ENCODE measurements around the gene SLC9A8. TPM values are rescaled to one million over a fixed set of nuclear protein-coding genes. Genes with fewer than 3 reads are reported as not detected.
"Not testable (repeated sequence)": the region's sequence is repeated elsewhere in the genome, so short reads cannot be mapped to it uniquely, and the experiment has no call there.

SLC9A8 gene
- polyA plus RNA-seq, 2 of the 4 experiments (the other 2 are of a cell fraction): 5.0 to 7.9 TPM

GRCh38 chr20:49893242-49894072, 80.8 kb downstream of the SLC9A8 start (continued):
- TF ChIP-seq, protein P1, sequence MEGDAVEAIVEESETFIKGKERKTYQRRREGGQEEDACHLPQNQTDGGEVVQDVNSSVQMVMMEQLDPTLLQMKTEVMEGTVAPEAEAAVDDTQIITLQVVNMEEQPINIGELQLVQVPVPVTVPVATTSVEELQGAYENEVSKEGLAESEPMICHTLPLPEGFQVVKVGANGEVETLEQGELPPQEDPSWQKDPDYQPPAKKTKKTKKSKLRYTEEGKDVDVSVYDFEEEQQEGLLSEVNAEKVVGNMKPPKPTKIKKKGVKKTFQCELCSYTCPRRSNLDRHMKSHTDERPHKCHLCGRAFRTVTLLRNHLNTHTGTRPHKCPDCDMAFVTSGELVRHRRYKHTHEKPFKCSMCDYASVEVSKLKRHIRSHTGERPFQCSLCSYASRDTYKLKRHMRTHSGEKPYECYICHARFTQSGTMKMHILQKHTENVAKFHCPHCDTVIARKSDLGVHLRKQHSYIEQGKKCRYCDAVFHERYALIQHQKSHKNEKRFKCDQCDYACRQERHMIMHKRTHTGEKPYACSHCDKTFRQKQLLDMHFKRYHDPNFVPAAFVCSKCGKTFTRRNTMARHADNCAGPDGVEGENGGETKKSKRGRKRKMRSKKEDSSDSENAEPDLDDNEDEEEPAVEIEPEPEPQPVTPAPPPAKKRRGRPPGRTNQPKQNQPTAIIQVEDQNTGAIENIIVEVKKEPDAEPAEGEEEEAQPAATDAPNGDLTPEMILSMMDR (IDR thresholded peaks at IDR 0.05): no peak
- TF ChIP-seq, protein P2, sequence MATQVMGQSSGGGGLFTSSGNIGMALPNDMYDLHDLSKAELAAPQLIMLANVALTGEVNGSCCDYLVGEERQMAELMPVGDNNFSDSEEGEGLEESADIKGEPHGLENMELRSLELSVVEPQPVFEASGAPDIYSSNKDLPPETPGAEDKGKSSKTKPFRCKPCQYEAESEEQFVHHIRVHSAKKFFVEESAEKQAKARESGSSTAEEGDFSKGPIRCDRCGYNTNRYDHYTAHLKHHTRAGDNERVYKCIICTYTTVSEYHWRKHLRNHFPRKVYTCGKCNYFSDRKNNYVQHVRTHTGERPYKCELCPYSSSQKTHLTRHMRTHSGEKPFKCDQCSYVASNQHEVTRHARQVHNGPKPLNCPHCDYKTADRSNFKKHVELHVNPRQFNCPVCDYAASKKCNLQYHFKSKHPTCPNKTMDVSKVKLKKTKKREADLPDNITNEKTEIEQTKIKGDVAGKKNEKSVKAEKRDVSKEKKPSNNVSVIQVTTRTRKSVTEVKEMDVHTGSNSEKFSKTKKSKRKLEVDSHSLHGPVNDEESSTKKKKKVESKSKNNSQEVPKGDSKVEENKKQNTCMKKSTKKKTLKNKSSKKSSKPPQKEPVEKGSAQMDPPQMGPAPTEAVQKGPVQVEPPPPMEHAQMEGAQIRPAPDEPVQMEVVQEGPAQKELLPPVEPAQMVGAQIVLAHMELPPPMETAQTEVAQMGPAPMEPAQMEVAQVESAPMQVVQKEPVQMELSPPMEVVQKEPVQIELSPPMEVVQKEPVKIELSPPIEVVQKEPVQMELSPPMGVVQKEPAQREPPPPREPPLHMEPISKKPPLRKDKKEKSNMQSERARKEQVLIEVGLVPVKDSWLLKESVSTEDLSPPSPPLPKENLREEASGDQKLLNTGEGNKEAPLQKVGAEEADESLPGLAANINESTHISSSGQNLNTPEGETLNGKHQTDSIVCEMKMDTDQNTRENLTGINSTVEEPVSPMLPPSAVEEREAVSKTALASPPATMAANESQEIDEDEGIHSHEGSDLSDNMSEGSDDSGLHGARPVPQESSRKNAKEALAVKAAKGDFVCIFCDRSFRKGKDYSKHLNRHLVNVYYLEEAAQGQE (IDR thresholded peaks at IDR 0.05): no peak
- no peak for TF ChIP-seq TP53 (CRISPR knock-in tag; IDR thresholded peaks at IDR 0.05)
- TF ChIP-seq HMGXB4 (CRISPR knock-in tag; IDR thresholded peaks at IDR 0.05; ENCODE audit: borderline replicate concordance): no peak
- no peak for TF ChIP-seq EHMT2 (IDR thresholded peaks at IDR 0.05; ENCODE audit: low read depth)

DNA sequence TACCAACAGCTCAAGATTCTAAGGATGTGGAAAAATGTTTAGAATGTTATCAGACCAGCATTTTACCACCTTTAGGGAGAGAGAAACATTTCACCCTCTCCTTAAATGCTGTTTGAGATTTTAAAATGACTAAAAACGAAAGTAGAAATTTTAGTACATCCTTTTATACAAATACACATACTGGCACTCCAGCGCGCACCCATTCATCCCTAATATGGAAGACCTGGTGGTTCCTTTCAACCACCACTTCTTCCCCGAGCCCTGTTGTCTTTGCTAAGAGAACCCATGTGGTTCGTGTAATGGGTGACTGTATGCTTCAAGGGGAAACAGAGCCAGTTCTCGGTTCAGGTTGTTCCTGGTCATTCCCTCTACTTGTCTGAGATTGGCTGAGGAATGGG, 81.4 kb downstream of the SLC9A8 start:
- ATAC-seq (no peak), FAIRE-seq (no peak), DNase-seq (ENCODE audit: low read depth in 1 of 2, low spot score in 1 of 2) (no peak)
- Histone ChIP-seq H3K4me2 (no peak overlapping the region), H3K27ac (no peak overlapping the region), H3K4me3 (no peak overlapping the region), H3K9me3 (no peaks in the 10 kb centered on the region), H3K4me1 (peaks cover 10% of the 10 kb centered on the region)
- TF ChIP-seq NPAS2 (CRISPR knock-in tag; IDR thresholded peaks at IDR 0.05; ENCODE audit: borderline replicate concordance): no peak
- ChIA-PET CTCF (interaction anchor here (1.1 to 13.0 kb wide), 5 partner anchors 48 to 561 kb away, joined by 3 to 226 read pairs (median 6); no protein-coding TSS in a partner anchor), POLR2A (no interaction called here)
- 89% methylated on average over 6 of the region's 6 CpGs for WGBS (ENCODE audit: missing lambda C conversion rate)

GRCh38 chr20:49895474-49896093, 83.0 kb downstream of the SLC9A8 start:
- FAIRE-seq; H3K4me3 ChIP-seq; H3K9me3 ChIP-seq; ATAC-seq; H3K4me2 ChIP-seq; H3K27ac ChIP-seq; DNase-seq (ENCODE audit: low read depth in 1 of 2, low spot score in 1 of 2): not testable (repeated sequence)
- WGBS (ENCODE audit: missing lambda C conversion rate): 85% methylated on average over 7 of the region's 7 CpGs
- peaks cover 14% of the 10 kb centered on the region; the same call in 2 of the 3 replicates for H3K4me1 ChIP-seq
- ChIA-PET POLR2A (interaction anchor here (0.7 kb wide), 1 partner anchor 285 kb away, joined by 4 read pairs; no protein-coding TSS in a partner anchor), CTCF (interaction anchor here (1.5 to 13.0 kb wide), 4 partner anchors 13 to 285 kb away, joined by 4 to 226 read pairs (median 7); no protein-coding TSS in a partner anchor)

DNA sequence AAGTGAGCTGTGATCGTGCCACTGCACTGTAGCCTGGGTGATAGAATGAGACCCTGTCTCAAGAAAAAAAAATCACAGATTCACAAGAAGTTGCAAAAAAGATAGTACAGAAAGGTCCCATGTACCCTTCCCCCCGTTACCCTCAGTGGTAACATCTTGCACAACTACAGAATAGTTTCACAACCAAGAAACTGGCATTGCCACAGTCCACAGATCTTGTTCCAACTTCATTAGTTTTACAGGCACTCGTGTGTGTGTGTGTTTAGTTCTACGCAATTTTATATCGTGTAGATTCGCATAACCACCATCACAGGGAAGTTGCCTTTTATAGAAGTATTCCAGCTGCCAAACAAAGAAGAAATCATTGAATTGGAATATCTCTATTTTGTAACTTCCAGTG, 83.6 kb downstream of the SLC9A8 start:
- ATAC-seq: no peak
- Histone ChIP-seq H3K4me3 (no peak overlapping the region), H3K4me1 (peaks cover 14% of the 10 kb centered on the region; the same call in 2 of the 3 replicates), H3K27ac (no peak overlapping the region), H3K9me3 (no peaks in the 10 kb centered on the region), H3K4me2 (no peak overlapping the region)
- ChIA-PET CTCF (interaction anchor here (0.7 to 2.2 kb wide), 5 partner anchors 9 to 286 kb away, joined by 4 to 10 read pairs (median 6); no protein-coding TSS in a partner anchor), POLR2A (no interaction called here)
- no peak for DNase-seq (ENCODE audit: low read depth in 1 of 2, low spot score in 1 of 2)
- TF ChIP-seq RCOR1 (IDR thresholded peaks at IDR 0.05; ENCODE audit: low read depth, low read length) (no peak), POLR2AphosphoS2 (conservative IDR thresholded peaks at IDR 0.05; ENCODE audit: low read length) (no peak), HDAC2 (IDR thresholded peaks at IDR 0.05) (no peak), CBX8 (IDR thresholded peaks at IDR 0.05) (no peak), ESRRA (IDR thresholded peaks at IDR 0.05; ENCODE audit: borderline replicate concordance, low read length) (no peak), EP300 (IDR thresholded peaks at IDR 0.05) (no peak), KDM5A (IDR thresholded peaks at IDR 0.05) (no peak), HOXA7 (CRISPR knock-in tag; IDR thresholded peaks at IDR 0.05) (no peak), TP53 (CRISPR knock-in tag; IDR thresholded peaks at IDR 0.05) (no peak), ZFP36 (IDR thresholded peaks at IDR 0.05; ENCODE audit: borderline replicate concordance, partially characterized antibody) (no peak), MAFK (IDR thresholded peaks at IDR 0.05; ENCODE audit: partially characterized antibody) (no peak), POLR2A (IDR thresholded peaks at IDR 0.05; ENCODE audit: low read length) (no peak), HEYL (CRISPR knock-in tag; IDR thresholded peaks at IDR 0.05) (no peak)
- TF ChIP-seq, protein P3, sequence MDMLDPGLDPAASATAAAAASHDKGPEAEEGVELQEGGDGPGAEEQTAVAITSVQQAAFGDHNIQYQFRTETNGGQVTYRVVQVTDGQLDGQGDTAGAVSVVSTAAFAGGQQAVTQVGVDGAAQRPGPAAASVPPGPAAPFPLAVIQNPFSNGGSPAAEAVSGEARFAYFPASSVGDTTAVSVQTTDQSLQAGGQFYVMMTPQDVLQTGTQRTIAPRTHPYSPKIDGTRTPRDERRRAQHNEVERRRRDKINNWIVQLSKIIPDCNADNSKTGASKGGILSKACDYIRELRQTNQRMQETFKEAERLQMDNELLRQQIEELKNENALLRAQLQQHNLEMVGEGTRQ (IDR thresholded peaks at IDR 0.05): no peak
- TF ChIP-seq, protein P4, sequence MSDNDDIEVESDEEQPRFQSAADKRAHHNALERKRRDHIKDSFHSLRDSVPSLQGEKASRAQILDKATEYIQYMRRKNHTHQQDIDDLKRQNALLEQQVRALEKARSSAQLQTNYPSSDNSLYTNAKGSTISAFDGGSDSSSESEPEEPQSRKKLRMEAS (IDR thresholded peaks at IDR 0.05): no peak
- 83% methylated on average over 6 of the region's 6 CpGs for WGBS (ENCODE audit: missing lambda C conversion rate)
- FAIRE-seq: no peak
